NK-92 (cell line): ENCODE results near the gene MSTO1.
"Not testable (repeated sequence)": the region's sequence is repeated elsewhere in the genome, so short reads cannot be mapped to it uniquely, and the experiment has no call there.

Experiments used
- DNase-seq: peaks from one replicate; lab custom pipeline; 2025; ENCODE audit not compliant: unreplicated experiment; lab: John Stamatoyannopoulos, UW

MSTO1 gene

GRCh38 chr1:155609515-155610256 is at the start of gene MSTO1:
Gene MSTO1, plus strand, starts transcription at chr1:155610218. Its CDS starts 31 bp downstream, at chr1:155610249.
- peak; percentile 46 for DNase-seq

- DNase-seq = not testable (repeated sequence)
Measured at GRCh38 chr1:155561779-155562580, 48.0 kb upstream of the MSTO1 start.

DNA sequence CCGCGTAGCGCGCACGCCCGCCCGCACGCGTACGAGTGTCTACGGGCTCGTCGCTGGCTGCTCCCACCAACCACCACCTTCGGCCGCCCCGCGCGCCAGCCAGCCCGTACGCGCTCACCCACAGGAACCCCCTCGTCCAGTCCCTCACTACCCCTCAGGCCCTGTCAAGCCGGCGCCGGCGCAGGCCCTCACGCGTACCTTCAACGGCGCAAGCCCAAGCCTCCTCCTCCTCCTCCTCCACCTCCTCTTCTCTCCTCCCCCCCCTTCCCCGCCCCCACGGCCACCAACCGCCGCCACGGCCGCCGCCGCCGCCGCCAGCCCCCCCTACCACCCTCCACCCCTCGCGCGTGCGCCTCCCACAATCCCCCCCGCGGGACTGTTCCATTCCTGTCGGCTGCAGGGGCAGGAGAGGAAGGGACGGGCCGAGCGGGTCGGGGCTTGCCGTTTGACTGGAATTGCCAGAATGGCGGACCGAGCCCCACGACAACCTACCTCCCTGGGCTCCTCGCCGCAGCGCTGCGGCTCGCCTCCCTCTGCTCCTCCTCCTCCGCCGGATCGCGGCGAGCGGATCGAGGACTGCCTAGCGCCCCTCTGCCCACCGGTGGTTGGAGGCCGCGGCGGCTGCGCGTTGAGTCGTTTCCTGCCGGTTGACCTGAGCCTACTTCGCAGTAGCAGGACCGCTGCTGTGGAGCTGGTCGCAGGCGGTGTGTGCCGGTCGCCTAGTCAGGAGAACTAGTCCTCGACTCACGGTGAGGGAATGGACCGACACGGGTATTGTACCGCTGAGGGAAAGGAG is 47.2 kb upstream of the MSTO1 start, which contains the start of gene ASH1L:
Gene ASH1L (minus strand): TSS at position 223 of the 796 bp plus-strand sequence. CDS start 41,284 bp downstream, outside the sequence.
- DNase-seq = peak; percentile 51

- DNase-seq = not testable (repeated sequence)
Measured at GRCh38 chr1:155563377-155564022, 46.5 kb upstream of the MSTO1 start.

GRCh38 chr1:155569988-155570592 is 39.9 kb upstream of the MSTO1 start:
- no peak for DNase-seq

GRCh38 chr1:155570593-155570990 is 39.4 kb upstream of the MSTO1 start:
- no peak for DNase-seq

DNA sequence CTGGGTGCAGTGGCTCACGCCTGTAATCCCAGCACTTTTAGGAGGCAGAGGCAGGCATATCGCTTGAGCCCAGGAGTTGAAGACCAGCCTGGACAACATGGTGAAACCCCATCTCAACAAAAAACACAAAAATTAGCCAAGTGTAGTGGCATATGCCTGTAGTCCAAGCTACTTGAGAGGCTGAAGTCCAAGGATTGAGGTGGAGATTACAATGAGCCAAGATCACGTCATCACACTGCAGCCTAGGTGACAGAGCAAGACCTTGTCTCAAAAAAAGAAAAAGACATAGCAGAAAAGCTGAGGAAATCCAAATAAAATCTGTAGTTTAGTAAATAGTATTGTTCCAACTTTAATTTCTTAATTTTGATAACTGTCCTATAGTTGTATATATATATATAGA is 35.9 kb upstream of the MSTO1 start:
- DNase-seq = no peak

- not testable (repeated sequence) for DNase-seq
Measured at GRCh38 chr1:155575608-155576007, 34.4 kb upstream of the MSTO1 start.

GRCh38 chr1:155583846-155584245 is 26.2 kb upstream of the MSTO1 start:
- not testable (repeated sequence) for DNase-seq

DNA sequence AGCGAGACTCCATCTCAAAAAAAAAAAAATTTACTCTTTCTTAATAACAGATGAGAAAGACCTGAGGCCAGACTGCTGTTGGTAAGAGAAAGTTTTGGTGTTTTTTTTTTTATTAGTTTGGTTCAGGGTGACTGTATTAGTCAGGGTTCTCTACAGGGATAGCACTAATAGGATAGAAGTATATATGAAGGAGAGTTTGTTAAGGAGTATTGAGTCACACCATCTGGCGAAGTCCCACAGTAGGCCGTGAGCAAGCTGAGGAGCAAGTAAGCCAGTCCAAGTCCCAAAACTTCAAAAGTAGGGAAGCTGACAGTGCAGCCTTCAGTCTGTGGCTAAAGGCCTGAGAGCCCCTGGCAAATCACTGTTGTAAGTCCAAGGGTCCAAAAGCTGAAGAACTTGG is 20.7 kb upstream of the MSTO1 start:
- DNase-seq = not testable (repeated sequence)

DNA sequence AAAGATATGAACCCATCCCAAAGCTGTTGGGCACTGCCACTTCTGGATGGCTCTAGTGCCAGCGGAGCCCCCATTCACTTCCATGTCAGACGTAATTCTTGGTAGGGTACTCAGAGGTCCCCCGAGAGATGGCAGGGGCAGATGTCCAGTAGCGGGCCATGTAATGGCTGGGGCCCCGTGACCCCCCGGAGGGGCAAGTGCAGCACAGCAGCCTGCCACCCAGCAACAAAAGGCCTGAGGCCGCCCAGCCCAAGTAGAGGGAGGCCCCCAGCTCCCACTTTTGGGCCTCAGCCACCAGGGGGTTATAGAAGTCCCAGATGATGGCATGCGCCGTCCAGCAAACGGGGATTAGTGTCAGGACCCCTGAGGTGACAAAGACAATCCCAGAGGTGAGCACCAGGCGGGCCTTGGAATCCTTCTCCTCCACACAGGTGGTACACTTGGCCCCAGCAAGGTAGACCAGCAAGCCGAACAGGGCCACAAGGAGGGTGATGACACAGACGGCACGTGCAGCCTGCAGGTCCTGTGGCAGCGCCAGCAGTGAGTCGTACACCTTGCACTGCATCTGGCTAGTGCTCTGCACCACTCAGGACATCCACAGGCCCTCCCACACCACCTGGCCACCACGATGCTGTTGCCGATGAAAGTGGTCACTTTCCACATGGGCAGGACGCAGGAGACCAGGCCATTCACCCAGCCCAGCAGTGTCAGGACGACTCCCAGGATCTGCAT is 19.3 kb upstream of the MSTO1 start:
- not testable (repeated sequence) for DNase-seq

GRCh38 chr1:155591770-155592169 is 18.2 kb upstream of the MSTO1 start:
- DNase-seq = no peak

DNA sequence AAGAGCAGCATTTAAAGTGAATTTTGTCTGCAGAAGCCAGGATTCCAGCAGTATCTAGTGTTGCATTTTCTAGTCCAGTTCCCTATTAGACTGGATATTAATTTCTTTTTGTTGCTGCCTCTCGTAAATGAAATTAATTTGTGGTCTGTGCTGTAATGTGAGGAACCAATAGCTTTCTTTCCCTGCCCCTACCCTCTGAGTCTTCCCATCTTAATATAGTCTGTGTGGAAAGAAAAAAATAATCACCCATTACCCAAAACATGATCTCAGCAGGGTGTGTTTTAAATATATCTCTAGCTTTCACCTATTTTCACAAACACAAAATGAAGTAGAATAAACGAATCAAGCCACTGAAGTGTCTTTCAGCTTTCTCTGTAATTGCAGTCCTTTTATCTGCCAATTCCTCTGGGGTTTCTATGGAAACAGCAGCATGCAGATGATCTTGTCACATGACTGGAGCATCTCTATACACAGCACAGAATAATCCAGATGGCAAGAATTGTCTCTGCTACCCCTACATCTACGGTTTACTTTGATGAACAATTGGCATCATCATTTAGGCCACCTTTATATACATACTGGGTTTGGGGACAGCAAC is 14.0 kb upstream of the MSTO1 start:
- DNase-seq = not testable (repeated sequence)

GRCh38 chr1:155596864-155597263 is 13.2 kb upstream of the MSTO1 start:
- no peak for DNase-seq

DNA sequence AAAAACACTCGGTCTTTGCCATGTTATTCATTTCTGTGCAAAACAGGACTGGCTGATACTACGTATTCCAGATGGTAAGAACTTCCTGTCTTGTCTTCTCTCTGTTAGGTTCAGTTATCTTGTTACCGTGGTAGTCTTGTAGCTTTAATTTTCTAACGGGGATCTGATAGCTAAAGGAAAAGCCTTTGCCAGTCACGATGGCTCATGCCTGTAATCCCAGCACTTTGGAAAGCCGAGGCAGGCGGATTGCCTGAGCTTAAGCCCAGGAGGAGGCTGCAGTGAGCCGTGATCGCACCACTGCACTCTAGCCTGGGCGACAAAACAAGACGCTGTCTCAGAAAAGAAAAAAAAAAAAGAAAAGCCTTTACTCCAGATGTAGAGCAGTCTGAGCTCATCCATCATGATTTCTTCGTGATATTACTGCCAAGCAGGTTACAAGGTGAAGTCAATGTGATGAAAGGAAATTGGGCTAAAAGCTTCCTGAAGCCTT is 11.1 kb upstream of the MSTO1 start:
- no peak for DNase-seq

GRCh38 chr1:155599828-155600572 is 10.0 kb upstream of the MSTO1 start:
- DNase-seq = not testable (repeated sequence)

- no peak for DNase-seq
Measured at GRCh38 chr1:155607708-155608107, 2.3 kb upstream of the MSTO1 start.

DNA sequence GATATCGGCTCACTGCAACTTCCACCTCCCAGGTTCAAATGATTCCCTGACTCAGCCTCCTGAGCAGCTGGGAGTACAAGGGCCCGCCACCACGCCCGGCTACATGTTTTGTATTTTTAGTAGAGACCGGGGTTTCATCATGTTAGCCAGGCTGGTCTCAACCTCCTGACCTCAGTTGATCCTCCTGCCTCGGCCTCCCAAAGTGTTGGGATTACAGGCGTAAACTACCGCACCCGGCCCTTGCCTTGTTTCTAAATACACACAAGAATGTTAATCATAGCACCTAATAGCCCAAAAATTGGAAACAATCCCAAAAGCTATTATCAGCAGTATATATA is 1.2 kb upstream of the MSTO1 start:
- no peak for DNase-seq
